SK-N-SH (cell line): ENCODE results near the gene APBA2. TPM values are rescaled to one million over a fixed set of nuclear protein-coding genes. Genes with fewer than 3 reads are reported as not detected.

Experiments
- CTCF ChIA-PET: fragments of 300-600, 350-600 bp; formaldehyde crosslinking; extraction: SDS; loops from one replicate; lab custom pipeline; 2021; lab: Yijun Ruan, JAX
- POLR2A ChIA-PET: fragments of 350-600 bp; sonication (Branson Sonifier 250); formaldehyde crosslinking; extraction: SDS; loops from one replicate; lab custom pipeline; 2020; ENCODE audit warnings: antibody characterized with exemption, inconsistent platforms; lab: Yijun Ruan, JAX
- DNase-seq: peaks from one replicate; pipeline ENCODE4 v3.0.0; 2012
- H2AFZ ChIP-seq: fragments of 200-600 bp; sonication (generic); 2 replicates; pipeline ENCODE4 v1.8.1; 2016; ENCODE audit warnings: antibody characterized with exemption, mild to moderate bottlenecking, low read depth
- H3F3A ChIP-seq: fragments of 200-600 bp; sonication (generic); replicated peaks from 2 replicates; pipeline ENCODE3; 2016; ENCODE audit warnings: antibody characterized with exemption, mild to moderate bottlenecking; ENCODE audit not compliant: insufficient read depth
- H3K27ac ChIP-seq, 2 experiments: fragments of 200-500 bp in 1 of 2; fragments of 200-600 bp in 1 of 2; sonication (Bioruptor generic) in 1 of 2; sonication (generic), shearing (Covaris generic) in 1 of 2; 2 replicates each; pipeline versions ENCODE4 v1.5.1 to v1.6.1; 2014 to 2016; ENCODE audit warnings: low read depth in 2 of 2, inconsistent platforms in 1 of 2, low read length in 1 of 2, mild to moderate bottlenecking in 1 of 2, mixed read lengths in 1 of 2
- H3K27me3 ChIP-seq: fragments of 200-600 bp; sonication (generic), shearing (Covaris generic); 2 replicates; pipeline ENCODE4 v1.6.1; 2016; ENCODE audit warnings: mixed run types; ENCODE audit not compliant: insufficient read depth
- H3K36me3 ChIP-seq, 2 experiments: fragments of 200-500 bp in 1 of 2; fragments of 200-600 bp in 1 of 2; sonication (Bioruptor generic) in 1 of 2; sonication (generic) in 1 of 2; replicated peaks in 1 of 2; 2 replicates each; pipeline versions ENCODE3 to v1.5.1; 2014 to 2016; ENCODE audit warnings: low read length in 1 of 2, mild to moderate bottlenecking in 1 of 2; ENCODE audit not compliant: insufficient read depth in 2 of 2, control insufficient read depth in 1 of 2
- H3K4me1 ChIP-seq, 2 experiments: fragments of 200-500 bp in 1 of 2; fragments of 200-600 bp in 1 of 2; sonication (Bioruptor generic) in 1 of 2; sonication (generic), shearing (Covaris generic) in 1 of 2; 2 replicates each; pipeline versions ENCODE4 v1.5.1 to v1.6.1; 2014 to 2016; ENCODE audit warnings: low read depth in 1 of 2, low read length in 1 of 2, mixed run types in 1 of 2; ENCODE audit not compliant: insufficient read depth in 2 of 2, control insufficient read depth in 1 of 2
- H3K4me2 ChIP-seq: fragments of 200-600 bp; sonication (generic), shearing (Covaris generic); 2 replicates; pipeline ENCODE4 v1.6.1; 2017; ENCODE audit warnings: mixed run types
- H3K4me3 ChIP-seq, 2 experiments: fragments of 200-500 bp in 1 of 2; fragments of 200-600 bp in 1 of 2; sonication (Bioruptor generic) in 1 of 2; sonication (generic), shearing (Covaris generic) in 1 of 2; 2 replicates each; pipeline versions ENCODE4 v1.5.1 to v1.8.1; 2014 to 2016; ENCODE audit warnings: low read depth in 2 of 2, inconsistent platforms in 1 of 2, low read length in 1 of 2, mild to moderate bottlenecking in 1 of 2, mixed read lengths in 1 of 2, moderate library complexity in 1 of 2
- H3K79me2 ChIP-seq: fragments of 200-600 bp; sonication (generic); 2 replicates; pipeline ENCODE4 v1.8.1; 2017; ENCODE audit warnings: mild to moderate bottlenecking; ENCODE audit not compliant: insufficient read depth
- H3K9ac ChIP-seq: fragments of 200-600 bp; sonication (generic); 2 replicates; pipeline ENCODE4 v1.6.1; 2017; ENCODE audit warnings: mixed run types
- H3K9me2 ChIP-seq: fragments of 200-600 bp; sonication (generic); 2 replicates; pipeline ENCODE4 v1.6.1; 2017; ENCODE audit warnings: mixed run types
- H3K9me3 ChIP-seq: fragments of 200-600 bp; sonication (generic); 2 replicates; pipeline ENCODE4 v1.6.1; 2017; ENCODE audit warnings: mixed run types, mild to moderate bottlenecking, moderate library complexity
- H4K20me1 ChIP-seq: fragments of 200-600 bp; sonication (generic); 2 replicates; pipeline ENCODE4 v1.6.1; 2017; ENCODE audit warnings: mild to moderate bottlenecking, mixed run types; ENCODE audit not compliant: insufficient read depth
- CHD2 ChIP-seq: fragments of 150-350 bp; IDR thresholded peaks from 2 replicates; pipeline ENCODE4 v1.6.1; 2018; ENCODE audit warnings: low read length; ENCODE audit not compliant: partially characterized antibody
- EP300 ChIP-seq, 2 experiments: IDR thresholded peaks; 2 replicates each; pipeline versions ENCODE4 v1.4.0 to v1.6.1; 2012; ENCODE audit warnings: borderline replicate concordance in 1 of 2, low read depth in 1 of 2, low read length in 1 of 2
- FOSL2 ChIP-seq: IDR thresholded peaks from 2 replicates; pipeline ENCODE4 v1.4.0; 2012; ENCODE audit warnings: low read depth, mild to moderate bottlenecking, moderate library complexity, borderline replicate concordance
- FOXJ3 ChIP-seq: sonication (generic); formaldehyde crosslinking; IDR thresholded peaks from 2 replicates; pipeline ENCODE4 v1.5.1; 2020; ENCODE audit warnings: mild to moderate bottlenecking, missing genetic modification reagents
- GABPA ChIP-seq: IDR thresholded peaks from 2 replicates; pipeline ENCODE4 v1.4.0; 2012; ENCODE audit warnings: low read depth, mild to moderate bottlenecking
- GATA2 ChIP-seq: sonication (generic); formaldehyde crosslinking; IDR thresholded peaks from 2 replicates; pipeline ENCODE4 v1.5.0; 2020; ENCODE audit warnings: mild to moderate bottlenecking, missing genetic modification reagents
- MXI1 ChIP-seq: IDR thresholded peaks from 2 replicates; pipeline ENCODE4 v1.6.1; 2012; ENCODE audit warnings: mild to moderate bottlenecking, low read depth, low read length, improper control_type of control experiment
- NRF1 ChIP-seq: IDR thresholded peaks from 2 replicates; pipeline ENCODE4 v1.6.1; 2012; ENCODE audit warnings: low read depth, mild to moderate bottlenecking, low read length
- POLR2AphosphoS5 ChIP-seq: IDR thresholded peaks from 2 replicates; pipeline ENCODE4 v1.6.1; 2012; ENCODE audit warnings: low read depth, low read length
- RAD21 ChIP-seq: IDR thresholded peaks from 2 replicates; pipeline ENCODE4 v1.6.1; 2012; ENCODE audit warnings: mild to moderate bottlenecking, low read length
- RFX5 ChIP-seq: IDR thresholded peaks from 2 replicates; pipeline ENCODE4 v1.6.1; 2012; ENCODE audit warnings: mild to moderate bottlenecking, improper control_type of control experiment, low read length
- RXRA ChIP-seq: IDR thresholded peaks from 2 replicates; pipeline ENCODE4 v1.4.0; 2012; ENCODE audit warnings: low read depth, mild to moderate bottlenecking, borderline replicate concordance
- SIN3A ChIP-seq: IDR thresholded peaks from 2 replicates; pipeline ENCODE4 v1.6.1; 2012; ENCODE audit warnings: low read depth, mild to moderate bottlenecking, low read length, moderate library complexity, borderline replicate concordance
- TEAD4 ChIP-seq: IDR thresholded peaks from 2 replicates; pipeline ENCODE4 v1.4.0; 2012; ENCODE audit warnings: mild to moderate bottlenecking, borderline replicate concordance; ENCODE audit not compliant: insufficient read depth
- YY1 ChIP-seq: IDR thresholded peaks from 2 replicates; pipeline ENCODE4 v1.4.0; 2012; ENCODE audit warnings: low read depth, mild to moderate bottlenecking
- WGBS: methylation state at CpG from one replicate; pipeline ENCODE4 v1.1.6; 2017; ENCODE audit warnings: low lambda C conversion rate; 5-methylcytosine and 5-hydroxymethylcytosine counted together
- polyA plus RNA-seq, 3 experiments: library from polyadenylated mRNA; depleted of rRNA; stranded (reverse); fragments of >200 nt; gene quantifications; 2 replicates each; pipeline ENCODE4 v1.2.3, GENCODE V29; 2012
- TF ChIP-seq, protein P1 (sequence below): IDR thresholded peaks from 2 replicates; pipeline ENCODE4 v1.4.0; 2012; ENCODE audit warnings: low read depth, borderline replicate concordance

Gene APBA2
- polyA plus RNA-seq, 1 of the 3 experiments (the other 2 are of a cell fraction): 12.7 TPM

DNA sequence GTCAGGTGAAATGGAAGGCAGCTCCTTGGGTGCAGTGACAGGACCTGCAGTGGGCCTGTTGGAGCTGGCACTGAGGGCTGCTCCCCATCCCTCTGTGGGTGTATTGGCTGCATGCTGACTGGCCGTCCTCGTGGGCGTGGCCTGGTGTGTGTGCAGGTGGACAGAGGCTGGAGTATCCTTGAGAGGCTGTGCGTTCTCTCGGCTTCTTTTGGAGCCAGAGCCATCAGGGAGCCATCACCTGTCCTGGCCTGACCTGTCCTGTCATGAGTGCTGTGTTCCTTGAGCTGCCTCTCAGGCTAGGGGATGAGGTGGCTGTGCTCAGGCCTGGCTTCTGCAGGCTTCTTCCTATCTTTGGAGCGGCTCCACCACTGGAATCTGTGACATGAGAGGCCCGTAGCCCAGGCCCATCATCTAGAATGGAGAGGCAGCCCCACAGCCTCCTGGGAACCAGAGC lies 61.5 kb downstream of the APBA2 start:
- ChIA-PET CTCF (interaction anchor here (1.0 to 1.5 kb wide), 2 partner anchors 28 to 73 kb away, joined by 3 to 4 read pairs; no protein-coding TSS in a partner anchor), POLR2A (no interaction called here)
- Histone ChIP-seq H3K27me3 (no peaks in the 10 kb centered on the region), H3K79me2 (no peaks in the 10 kb centered on the region), H3K36me3 (no peaks in the 10 kb centered on the region), H3K4me2 (no peak overlapping the region), H3K4me1 (peaks cover 0 to 2% of the 10 kb centered on the region in 2 experiments; a peak in 1 of 4 replicates), H4K20me1 (no peaks in the 10 kb centered on the region), H3K27ac (no peak overlapping the region), H3K4me3 (no peak overlapping the region), H2AFZ (no peak overlapping the region), H3F3A (no peaks in the 10 kb centered on the region), H3K9me3 (no peaks in the 10 kb centered on the region), H3K9me2 (no peaks in the 10 kb centered on the region), H3K9ac (no peak overlapping the region)
- TF ChIP-seq MXI1 (no peak), POLR2AphosphoS5 (no peak), FOXJ3 (CRISPR knock-in tag) (no peak), RAD21 (no peak), YY1 (no peak), GABPA (no peak), EP300 (IDR thresholded peaks at IDR 0.05; ENCODE audit: borderline replicate concordance in 1 of 2, low read depth in 1 of 2, low read length in 1 of 2) (no peak), CHD2 (no peak), SIN3A (no peak), FOSL2 (no peak)
- TF ChIP-seq, protein P1, sequence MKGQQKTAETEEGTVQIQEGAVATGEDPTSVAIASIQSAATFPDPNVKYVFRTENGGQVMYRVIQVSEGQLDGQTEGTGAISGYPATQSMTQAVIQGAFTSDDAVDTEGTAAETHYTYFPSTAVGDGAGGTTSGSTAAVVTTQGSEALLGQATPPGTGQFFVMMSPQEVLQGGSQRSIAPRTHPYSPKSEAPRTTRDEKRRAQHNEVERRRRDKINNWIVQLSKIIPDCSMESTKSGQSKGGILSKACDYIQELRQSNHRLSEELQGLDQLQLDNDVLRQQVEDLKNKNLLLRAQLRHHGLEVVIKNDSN: no peak
- 88% methylated on average over 5 of the region's 7 CpGs for WGBS
- no peak for DNase-seq

- Histone ChIP-seq H3K27me3 (no peaks in the 10 kb centered on the region), H3K36me3 (no peaks in the 10 kb centered on the region), H3K9ac (no peak overlapping the region), H3K9me3 (no peaks in the 10 kb centered on the region), H3K4me3 (no peak overlapping the region)
- WGBS: 84% methylated on average over 2 of the region's 2 CpGs
- CTCF ChIA-PET: no interaction called here
- no peak for TF ChIP-seq TEAD4
- no peak for TF ChIP-seq NRF1
- TF ChIP-seq CHD2: no peak
- no peak for TF ChIP-seq RXRA
- no peak for TF ChIP-seq GATA2 (CRISPR knock-in tag)
- no peak for TF ChIP-seq RFX5
- TF ChIP-seq, all 33 proteins: peak for 0
- POLR2A ChIA-PET: no interaction called here
- H3K79me2 ChIP-seq: no peaks in the 10 kb centered on the region
- DNase-seq: no peak
- H3K4me2 ChIP-seq: no peak overlapping the region
- no peaks in the 10 kb centered on the region for H4K20me1 ChIP-seq
- H3K9me2 ChIP-seq: no peaks in the 10 kb centered on the region
- H3K27ac ChIP-seq: no peak overlapping the region
- H3K4me1 ChIP-seq: peaks cover 0 to 7% of the 10 kb centered on the region in 2 experiments; a peak in 1 of 4 replicates
- H2AFZ ChIP-seq: no peak overlapping the region
- H3F3A ChIP-seq: no peaks in the 10 kb centered on the region
Observed at GRCh38 chr15:28948036-28948435, 62.3 kb downstream of the APBA2 start.
